Stimulated activated naive CD8-positive, alpha-beta T cell treated with anti-CD3 and anti-CD28 coated beads, Interleukin-15, amount 100 ng/mL, for 72 hours (primary cell): ENCODE results near the gene RAB8A.
"Not testable (repeated sequence)": the region's sequence is repeated elsewhere in the genome, so short reads cannot be mapped to it uniquely, and the experiment has no call there.

Experiments
- ATAC-seq: fragments of 150-1000 bp; cut with Tn5 transposase; 2 replicates; pipeline ENCODE4 v1.10.0; 2021; ENCODE audit warnings: mild to moderate bottlenecking, moderate library complexity
- DNase-seq, 2 donors: peaks; one replicate each; pipeline ENCODE4 v3.0.0; 2021 to 2022
- H3K27ac Mint-ChIP-seq, 2 donors: one replicate each; pipeline ENCODE4 v1.8.0; 2022; ENCODE audit warnings: mild to moderate bottlenecking in 2 of 2, mixed read lengths in 2 of 2, moderate library complexity in 2 of 2
- H3K27me3 Mint-ChIP-seq: one replicate; pipeline ENCODE4 v1.8.0; 2022; ENCODE audit warnings: mixed read lengths
- H3K4me1 Mint-ChIP-seq: one replicate; pipeline ENCODE4 v1.8.0; 2022; ENCODE audit warnings: mild to moderate bottlenecking, mixed read lengths
- H3K4me3 Mint-ChIP-seq, 2 donors: one replicate each; pipeline ENCODE4 v1.8.0; 2022; ENCODE audit warnings: mild to moderate bottlenecking in 2 of 2, mixed read lengths in 2 of 2, moderate library complexity in 1 of 2
- H3K9me3 Mint-ChIP-seq, 2 donors: one replicate each; pipeline ENCODE4 v1.8.0; 2022; ENCODE audit warnings: mixed read lengths in 2 of 2

Gene RAB8A

DNA sequence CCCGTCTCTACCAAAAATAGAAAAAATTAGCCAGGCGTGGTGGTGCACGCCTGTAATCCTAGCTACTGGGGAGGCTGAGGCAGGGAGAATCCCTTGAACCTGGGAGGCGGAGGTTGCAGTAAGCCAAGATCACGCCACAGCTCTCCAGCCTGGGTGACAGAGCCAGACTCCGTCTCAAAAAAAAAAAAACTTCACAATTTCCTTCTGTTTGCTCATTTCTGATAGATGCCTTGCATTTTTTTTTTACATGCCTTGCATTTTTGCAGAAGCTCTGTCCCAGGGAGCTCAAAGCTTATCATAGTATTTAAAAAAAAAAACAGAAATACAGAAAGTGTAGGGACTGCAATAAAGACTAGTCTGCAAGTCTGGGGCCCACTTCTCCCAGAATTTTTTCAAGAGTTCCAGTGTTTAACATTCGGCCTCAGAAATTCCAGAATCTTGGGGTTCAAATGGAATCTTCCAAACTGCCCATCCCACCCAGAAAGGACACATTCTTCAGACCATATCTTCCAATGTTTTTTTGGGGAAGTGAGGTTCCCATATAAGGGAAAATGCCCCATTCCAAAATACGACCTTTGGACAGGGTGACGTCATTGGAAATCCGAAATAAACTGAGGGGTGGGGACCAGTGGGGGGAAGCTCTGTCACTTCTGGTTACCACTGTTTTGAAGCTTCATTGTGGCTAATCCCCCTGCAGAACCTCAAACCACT lies 17.2 kb upstream of the RAB8A start:
- Mint-ChIP-seq H3K27ac (no peak overlapping the region), H3K4me1 (peaks cover 53% of the 10 kb centered on the region), H3K27me3 (no peaks in the 10 kb centered on the region), H3K4me3 (peak overlapping the region; percentile 32 to 58), H3K9me3 (no peaks in the 10 kb centered on the region)
- DNase-seq (no peak), ATAC-seq (peak; percentile 72)

DNA sequence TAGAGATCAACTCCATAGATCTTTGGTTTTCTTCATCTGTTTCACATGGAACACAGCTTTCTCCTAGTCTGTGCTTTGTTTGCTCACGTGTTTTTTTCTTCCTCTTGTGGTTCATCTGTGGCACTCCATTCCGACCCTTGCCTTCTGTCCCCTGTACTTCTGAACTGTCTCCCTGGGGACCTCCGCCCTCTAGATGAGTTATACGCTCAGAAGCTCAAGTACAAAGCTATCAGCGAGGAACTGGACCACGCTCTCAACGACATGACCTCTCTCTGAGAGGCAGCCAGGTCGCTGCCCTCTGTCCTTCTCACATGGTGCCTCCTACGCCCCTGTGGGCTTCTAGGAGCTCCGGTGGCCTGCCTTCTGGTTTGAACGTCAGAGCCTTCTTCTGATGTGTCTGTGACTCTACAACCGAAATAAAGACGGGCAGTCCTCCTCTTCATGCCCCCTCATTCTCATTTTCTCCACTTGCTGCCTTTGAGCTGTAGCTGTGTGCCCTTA lies 16.6 kb upstream of the RAB8A start:
- Mint-ChIP-seq H3K4me3 (peak overlapping the region; percentile 32 to 58), H3K27ac (peak overlapping the region; percentile 5 to 14), H3K27me3 (no peaks in the 10 kb centered on the region), H3K9me3 (no peaks in the 10 kb centered on the region), H3K4me1 (peaks cover 50% of the 10 kb centered on the region)
- ATAC-seq (peak; percentile 92), DNase-seq (peak; percentile 56 to 64)

DNA sequence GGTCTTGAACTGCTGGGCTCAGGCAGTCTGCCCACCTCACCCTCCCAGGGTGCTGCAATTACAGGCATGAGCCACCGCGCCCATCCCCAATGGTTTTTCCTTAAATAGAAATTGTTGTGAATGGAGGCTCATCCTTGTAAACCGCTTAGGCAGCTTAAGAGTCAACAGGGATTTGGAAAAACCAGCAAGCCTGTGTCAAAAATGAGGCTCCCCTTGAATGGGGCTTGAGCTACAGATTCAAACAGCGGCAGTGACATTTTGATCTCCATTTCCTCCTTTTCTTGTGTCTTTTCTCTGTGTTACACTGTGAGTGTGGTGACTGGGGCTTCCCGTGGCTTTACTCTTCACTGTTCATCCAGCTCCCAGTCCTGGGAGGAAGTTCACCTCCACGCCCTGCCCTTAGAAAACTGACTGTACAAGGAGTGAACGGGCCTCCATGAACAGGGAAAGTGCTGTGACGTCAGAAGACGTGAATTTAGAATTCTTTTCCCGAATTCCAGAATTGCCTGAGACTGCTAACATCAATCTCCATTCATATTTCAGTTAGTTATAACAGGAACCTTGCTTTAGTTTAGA lies 15.3 kb upstream of the RAB8A start:
- no peaks in the 10 kb centered on the region for H3K27me3 Mint-ChIP-seq
- no peak overlapping the region for H3K27ac Mint-ChIP-seq
- ATAC-seq: no peak
- H3K4me3 Mint-ChIP-seq: peak overlapping the region in 1 of 2 donors; percentile 56
- DNase-seq: no peak
- peaks cover 50% of the 10 kb centered on the region for H3K4me1 Mint-ChIP-seq
- no peaks in the 10 kb centered on the region for H3K9me3 Mint-ChIP-seq

DNA sequence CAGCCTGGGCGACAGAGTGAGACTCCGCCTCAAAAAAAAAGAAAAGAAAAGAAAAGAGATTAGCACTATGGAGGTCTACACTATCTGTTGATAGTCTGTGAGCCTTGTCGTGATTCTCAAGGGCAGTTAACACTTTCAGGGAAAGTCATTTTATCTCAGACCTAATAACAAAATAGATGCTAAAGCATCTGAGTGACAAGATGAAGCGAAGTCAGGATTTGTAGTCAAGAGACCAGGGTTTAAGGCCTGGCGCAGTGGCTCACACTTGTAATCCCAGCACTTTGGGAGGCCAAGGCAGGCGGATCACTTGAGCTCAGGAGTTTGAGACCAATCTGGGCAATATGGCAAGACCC lies 13.3 kb upstream of the RAB8A start:
- no peaks in the 10 kb centered on the region for H3K9me3 Mint-ChIP-seq
- no peaks in the 10 kb centered on the region for H3K27me3 Mint-ChIP-seq
- H3K4me3 Mint-ChIP-seq: no peak overlapping the region
- DNase-seq (no peak), ATAC-seq (no peak)
- H3K27ac Mint-ChIP-seq: no peak overlapping the region
- peaks cover 43% of the 10 kb centered on the region for H3K4me1 Mint-ChIP-seq

DNA sequence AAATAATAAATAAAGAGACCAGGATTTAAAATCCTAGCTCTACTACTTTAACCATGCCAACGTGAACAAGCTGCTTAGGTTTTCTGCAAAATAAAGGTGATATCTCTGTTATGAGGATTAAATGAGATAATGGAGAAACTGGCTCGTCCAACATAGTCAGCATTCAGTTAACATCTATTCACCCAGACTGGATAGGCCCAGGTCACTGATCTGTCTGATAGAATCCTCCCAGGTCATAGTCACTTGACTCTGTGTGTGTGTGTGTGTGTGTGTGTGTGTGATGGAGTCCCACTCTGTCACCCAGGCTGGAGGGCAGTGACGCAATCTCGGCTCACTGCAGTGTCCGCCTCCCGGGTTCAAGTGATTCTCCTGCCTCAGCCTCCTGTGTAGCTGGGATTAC lies 12.9 kb upstream of the RAB8A start:
- no peak for ATAC-seq
- H3K4me3 Mint-ChIP-seq: no peak overlapping the region
- peak overlapping the region in 1 of 2 donors; percentile 63 for H3K27ac Mint-ChIP-seq

DNA sequence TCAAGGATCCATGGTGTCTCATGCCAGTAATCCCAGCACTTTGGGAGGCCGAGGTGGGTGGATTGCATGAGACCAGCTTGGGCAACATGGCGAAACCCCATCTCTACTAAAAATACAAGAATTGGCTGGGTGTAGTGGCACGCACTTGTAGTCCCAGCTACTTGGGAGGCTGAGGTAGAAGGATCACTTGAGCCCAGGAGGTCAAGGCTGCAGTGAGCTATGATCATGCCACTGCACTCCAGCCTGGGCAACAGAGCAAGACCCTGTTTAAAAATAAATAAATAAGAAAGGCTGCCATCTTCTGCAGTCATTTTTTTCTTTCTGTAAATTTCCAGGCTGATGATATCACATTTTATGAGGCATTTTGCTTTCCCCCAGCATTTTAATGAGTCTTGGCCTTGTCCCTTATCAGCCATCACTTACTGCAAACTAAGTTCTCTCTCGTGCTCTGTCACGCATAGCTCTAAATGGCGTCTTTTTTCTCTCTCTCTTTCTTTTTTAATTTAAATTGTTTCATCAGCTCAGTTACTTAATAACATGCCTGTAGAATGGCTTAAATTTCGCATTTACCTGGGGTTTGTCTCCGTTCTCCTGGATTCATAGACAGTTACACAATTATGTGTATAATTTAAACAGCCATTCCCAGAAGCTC lies 12.2 kb upstream of the RAB8A start:
- not testable (repeated sequence) for ATAC-seq

More for the DNA sequence above, 12.9 kb upstream of the RAB8A start:
- Mint-ChIP-seq H3K27me3 (no peaks in the 10 kb centered on the region), H3K9me3 (no peaks in the 10 kb centered on the region), H3K4me1 (peaks cover 38% of the 10 kb centered on the region)
- no peak for DNase-seq

DNA sequence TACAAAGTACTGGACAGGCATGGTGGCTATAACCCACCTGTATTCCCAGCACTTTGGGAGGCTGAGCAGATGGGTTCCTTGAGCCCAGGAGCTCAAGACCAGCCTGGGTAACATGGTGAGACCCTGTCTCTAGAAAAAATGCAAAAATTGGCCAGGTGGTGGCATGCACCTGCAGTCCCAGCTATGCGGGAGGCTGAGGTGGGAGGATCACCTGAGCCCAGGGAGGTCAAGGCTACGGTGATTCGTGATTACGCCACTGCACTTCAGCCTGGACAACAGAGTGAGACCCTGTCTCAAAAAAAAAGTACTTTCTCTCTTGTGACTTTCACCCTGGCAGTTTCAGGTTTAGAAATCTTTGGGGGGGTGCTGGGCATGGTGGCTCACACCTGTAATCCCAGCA lies 11.2 kb upstream of the RAB8A start:
- Mint-ChIP-seq H3K27ac (no peak overlapping the region), H3K4me1 (peaks cover 22% of the 10 kb centered on the region), H3K9me3 (no peaks in the 10 kb centered on the region), H3K27me3 (no peaks in the 10 kb centered on the region), H3K4me3 (no peak overlapping the region)
- DNase-seq (no peak), ATAC-seq (no peak)

More for the DNA sequence above, 12.2 kb upstream of the RAB8A start:
- DNase-seq, H3K9me3 Mint-ChIP-seq, H3K27me3 Mint-ChIP-seq, H3K27ac Mint-ChIP-seq, H3K4me3 Mint-ChIP-seq: not testable (repeated sequence)
- H3K4me1 Mint-ChIP-seq: peaks cover 33% of the 10 kb centered on the region

DNA sequence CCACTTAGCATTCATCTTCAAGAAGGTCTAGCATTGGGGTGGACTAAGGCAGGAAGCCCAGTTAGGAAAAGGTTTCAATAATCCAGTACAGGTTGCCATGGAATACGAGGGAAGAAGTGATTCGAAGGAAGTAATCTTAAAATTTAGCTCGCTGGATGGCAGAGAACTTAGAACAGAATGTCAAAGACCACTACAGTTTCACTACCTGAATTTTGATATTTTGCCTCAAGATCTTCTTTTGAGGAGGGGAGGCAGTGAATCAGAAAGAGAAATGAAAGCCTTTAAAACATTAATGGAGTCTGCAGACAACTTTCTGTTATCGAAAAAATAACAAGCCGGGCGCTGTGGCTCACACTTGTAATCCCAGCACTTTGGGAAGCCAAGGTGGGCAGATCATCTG lies 7.0 kb upstream of the RAB8A start:
- no peak overlapping the region for H3K4me3 Mint-ChIP-seq
- no peaks in the 10 kb centered on the region for H3K27me3 Mint-ChIP-seq
- ATAC-seq: no peak
- no peaks in the 10 kb centered on the region for H3K9me3 Mint-ChIP-seq
- peak overlapping the region in 1 of 2 donors; percentile 84 for H3K27ac Mint-ChIP-seq
- DNase-seq: no peak
- no peaks in the 10 kb centered on the region for H3K4me1 Mint-ChIP-seq

DNA sequence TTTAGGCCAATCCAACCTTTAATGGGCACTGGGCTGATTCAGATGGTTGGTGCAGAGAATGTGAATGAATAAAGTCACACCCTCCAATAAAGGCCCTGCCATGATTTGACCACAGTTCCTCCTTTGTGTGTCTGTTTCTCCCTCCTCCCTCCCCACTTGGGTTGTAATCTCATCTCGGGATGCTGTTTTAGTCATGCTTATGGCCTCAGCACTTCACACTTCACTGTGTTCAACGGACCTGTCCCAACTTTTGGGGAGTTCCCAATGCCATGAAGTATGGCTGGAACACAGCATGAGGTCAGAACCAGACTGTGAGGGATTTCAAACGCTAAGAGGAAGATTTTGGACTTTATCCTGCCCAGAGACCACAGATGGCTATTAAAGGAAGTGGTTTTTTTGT lies 5.6 kb upstream of the RAB8A start:
- no peak overlapping the region for H3K4me3 Mint-ChIP-seq
- H3K27ac Mint-ChIP-seq: no peak overlapping the region
- no peaks in the 10 kb centered on the region for H3K9me3 Mint-ChIP-seq
- peaks cover 4% of the 10 kb centered on the region for H3K4me1 Mint-ChIP-seq
- ATAC-seq (no peak), DNase-seq (no peak)
- H3K27me3 Mint-ChIP-seq: no peaks in the 10 kb centered on the region

DNA sequence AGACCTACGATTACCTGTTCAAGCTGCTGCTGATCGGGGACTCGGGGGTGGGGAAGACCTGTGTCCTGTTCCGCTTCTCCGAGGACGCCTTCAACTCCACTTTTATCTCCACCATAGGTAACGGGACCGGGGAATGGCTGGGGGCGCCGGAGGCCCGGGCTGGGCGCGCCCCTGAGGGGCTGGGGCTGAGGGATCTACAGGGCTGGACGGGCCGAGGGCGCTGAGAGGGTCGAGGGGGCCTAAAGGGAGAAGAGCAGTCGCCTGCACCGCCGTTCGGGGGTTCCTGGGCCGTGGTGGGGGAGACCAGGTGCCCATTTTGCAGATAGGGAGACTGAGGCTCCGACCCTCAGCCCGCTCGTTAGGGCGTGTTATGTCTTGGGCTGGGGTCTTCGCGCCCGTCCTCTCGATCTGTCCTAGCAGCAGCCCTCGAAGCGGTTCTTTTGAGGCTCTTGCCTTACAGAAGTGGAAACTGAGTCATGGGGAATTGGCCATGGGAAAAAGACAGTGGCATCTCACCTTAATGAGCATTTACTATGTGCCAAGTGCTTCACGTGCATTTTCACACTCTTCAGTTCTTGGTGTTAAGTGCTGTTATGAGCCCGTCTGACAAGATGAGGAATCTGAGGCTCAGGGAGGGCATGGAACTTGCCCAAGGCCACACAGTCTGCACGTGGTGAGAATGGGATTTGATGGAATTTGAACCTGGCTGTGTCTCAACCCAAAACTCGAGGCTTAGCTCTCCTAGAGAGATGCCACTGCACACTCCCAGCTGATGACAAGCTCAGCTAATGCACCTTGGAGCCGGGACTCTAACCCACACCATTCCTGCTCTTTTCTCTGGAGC lies 442 bp downstream of the RAB8A start:
- H3K27me3 Mint-ChIP-seq: no peaks in the 10 kb centered on the region
- H3K9me3 Mint-ChIP-seq: no peaks in the 10 kb centered on the region
- ATAC-seq (no peak), DNase-seq (no peak)
- H3K27ac Mint-ChIP-seq: peak overlapping the region; percentile 99
- H3K4me3 Mint-ChIP-seq: peak overlapping the region; percentile 97 to 98
- peaks cover 51% of the 10 kb centered on the region for H3K4me1 Mint-ChIP-seq

DNA sequence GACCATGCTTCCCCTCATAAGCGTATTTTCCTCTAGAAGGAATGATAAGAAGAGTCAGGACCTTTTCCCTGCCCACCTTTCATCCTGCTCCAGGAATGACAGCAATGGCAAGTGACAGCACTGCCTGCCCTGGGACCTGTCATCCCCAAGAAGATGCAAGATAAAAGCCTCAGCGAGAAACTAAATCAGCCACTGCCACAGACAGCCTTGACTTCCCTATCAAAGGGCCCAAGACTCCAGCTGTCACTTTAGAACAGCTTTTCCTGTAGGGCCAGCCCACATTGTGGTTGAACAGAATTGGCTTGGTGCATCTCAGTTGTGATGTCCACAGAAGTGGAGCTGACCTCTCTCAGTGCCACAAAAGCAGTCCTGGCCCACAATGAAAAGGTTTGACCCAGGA lies 1.1 kb downstream of the RAB8A start:
- Mint-ChIP-seq H3K27ac (peak overlapping the region; percentile 53 to 59), H3K4me1 (peaks cover 58% of the 10 kb centered on the region), H3K9me3 (no peaks in the 10 kb centered on the region), H3K4me3 (peak overlapping the region; percentile 97 to 98), H3K27me3 (no peaks in the 10 kb centered on the region)
- DNase-seq (no peak), ATAC-seq (no peak)

DNA sequence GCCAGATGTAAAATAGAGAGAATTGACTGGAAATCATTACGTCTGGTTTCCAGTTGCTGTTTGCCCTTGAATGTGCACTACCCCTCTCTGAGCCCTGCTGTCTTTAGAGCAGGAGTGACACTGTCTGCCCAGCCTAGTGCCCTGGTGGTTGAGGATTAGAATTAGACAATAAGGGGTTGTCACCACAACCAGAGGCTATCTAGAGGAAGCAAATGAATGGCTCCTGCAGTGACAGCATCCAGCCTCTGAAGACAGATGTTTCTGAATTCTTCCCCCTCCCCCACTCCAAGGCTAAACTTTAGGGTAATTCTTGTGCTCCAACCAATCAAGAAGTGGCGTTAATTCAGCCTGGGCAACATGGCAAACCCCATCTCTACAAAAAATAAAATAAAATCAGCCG lies 2.0 kb downstream of the RAB8A start:
- Mint-ChIP-seq H3K27ac (no peak overlapping the region), H3K4me1 (peaks cover 67% of the 10 kb centered on the region), H3K4me3 (peak overlapping the region; percentile 24 to 26), H3K27me3 (no peaks in the 10 kb centered on the region), H3K9me3 (no peaks in the 10 kb centered on the region)
- no peak for DNase-seq
- no peak for ATAC-seq

DNA sequence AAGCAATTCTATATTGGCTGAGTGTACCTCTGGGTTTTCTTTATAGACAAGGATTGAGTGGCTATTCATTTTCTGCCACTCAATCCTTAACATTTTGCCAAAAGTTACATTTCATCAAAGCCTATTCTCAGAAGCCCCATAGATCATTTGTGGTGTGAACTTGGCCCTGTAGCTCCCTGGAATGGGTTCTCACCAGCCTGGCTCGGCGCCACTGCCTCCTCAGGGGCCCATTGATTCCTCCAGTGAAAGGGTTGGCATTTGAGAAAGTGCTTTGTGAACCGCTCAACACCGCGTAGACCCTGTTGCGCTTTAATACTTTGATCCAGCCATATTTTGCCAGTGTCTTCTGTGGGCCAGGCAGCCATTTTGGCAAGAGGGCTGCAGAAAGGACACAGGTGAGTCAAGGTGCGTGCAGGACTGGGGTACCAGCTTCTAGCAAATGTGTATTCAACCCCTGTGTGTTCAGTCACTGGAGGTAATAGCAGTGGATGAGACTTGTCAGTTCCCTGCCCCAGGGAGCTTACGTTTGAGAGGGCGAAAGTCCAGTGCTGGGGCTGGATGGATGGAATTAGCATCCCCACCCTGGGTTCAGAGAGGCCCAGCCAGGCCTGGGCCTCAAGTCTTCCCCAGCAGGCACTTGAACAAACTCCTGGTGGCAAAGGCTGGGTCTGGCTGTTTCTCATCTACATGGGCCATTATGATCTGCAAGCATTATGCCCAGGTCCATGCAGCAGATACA lies 3.8 kb downstream of the RAB8A start:
- no peak for DNase-seq
- Mint-ChIP-seq H3K4me1 (peaks cover 81% of the 10 kb centered on the region), H3K27me3 (no peaks in the 10 kb centered on the region), H3K4me3 (no peak overlapping the region), H3K9me3 (no peaks in the 10 kb centered on the region), H3K27ac (peak overlapping the region in 1 of 2 donors; percentile 42)
- ATAC-seq: no peak

DNA sequence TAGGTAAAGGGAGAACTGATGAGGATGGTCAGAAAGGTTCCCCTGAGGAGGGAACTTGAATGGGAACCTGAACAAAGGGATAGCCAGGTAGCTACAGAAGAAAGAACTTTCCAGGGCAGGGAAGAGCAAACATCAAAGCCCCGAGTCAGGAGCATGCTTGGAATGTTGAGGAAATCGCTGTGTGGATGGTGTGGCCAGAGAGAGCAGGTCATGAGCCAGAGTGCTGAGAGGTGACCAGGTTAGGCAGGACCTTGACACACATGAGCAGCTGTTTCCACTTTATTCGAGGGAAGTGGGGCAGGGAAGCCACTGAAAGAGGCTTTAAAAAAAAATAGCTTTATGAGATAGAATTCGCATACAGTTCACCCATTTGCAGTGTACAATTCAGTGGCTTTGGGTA lies 4.4 kb downstream of the RAB8A start:
- no peak overlapping the region for H3K4me3 Mint-ChIP-seq
- H3K9me3 Mint-ChIP-seq: no peaks in the 10 kb centered on the region
- ATAC-seq: no peak
- H3K27me3 Mint-ChIP-seq: no peaks in the 10 kb centered on the region
- H3K27ac Mint-ChIP-seq: peak overlapping the region in 1 of 2 donors; percentile 9
- no peak for DNase-seq
- H3K4me1 Mint-ChIP-seq: peaks cover 78% of the 10 kb centered on the region

DNA sequence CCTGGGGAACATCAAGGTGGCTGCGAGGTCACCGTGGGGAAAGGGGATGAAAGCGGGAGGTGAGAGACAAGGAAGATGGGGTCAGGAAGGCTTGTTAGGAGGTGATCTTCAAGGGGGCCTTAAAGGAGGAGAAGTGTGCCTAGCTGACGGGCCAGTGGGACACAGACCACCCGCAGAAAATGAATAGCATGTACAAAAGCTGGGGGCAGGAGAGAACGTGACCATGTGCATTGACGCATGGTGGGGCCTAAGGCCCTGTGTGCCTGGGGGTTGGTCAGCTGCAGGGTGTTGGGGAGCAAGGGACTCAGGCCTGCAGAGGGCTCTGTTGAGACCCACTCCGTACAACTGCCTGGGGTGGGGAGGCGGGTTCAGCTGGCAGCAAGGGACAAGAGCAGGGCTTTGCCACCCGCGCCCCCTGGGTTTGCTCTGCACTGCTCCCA lies 5.9 kb downstream of the RAB8A start:
- no peak for ATAC-seq
- no peak for DNase-seq
- peak overlapping the region in 1 of 2 donors; percentile 81 for H3K27ac Mint-ChIP-seq
- peaks cover 64% of the 10 kb centered on the region for H3K4me1 Mint-ChIP-seq
- H3K9me3 Mint-ChIP-seq: no peaks in the 10 kb centered on the region
- H3K4me3 Mint-ChIP-seq: peak overlapping the region; percentile 19 to 31
- no peaks in the 10 kb centered on the region for H3K27me3 Mint-ChIP-seq
